Endothelial cell of umbilical vein (primary cell): ENCODE data around the gene CCDC184.
"Not testable (repeated sequence)": the region's sequence is repeated elsewhere in the genome, so short reads cannot be mapped to it uniquely, and the experiment has no call there.

Experiments used
- CTCF ChIP-seq, 2 donors: IDR thresholded peaks; 1 replicate in 1 of 2; 2 replicates in 1 of 2; pipeline ENCODE4 v1.5.1; 2011; ENCODE audit warnings: low read length in 2 of 2, mild to moderate bottlenecking in 2 of 2, moderate library complexity in 2 of 2, control low read depth in 1 of 2, inconsistent platforms in 1 of 2, low read depth in 1 of 2; ENCODE audit not compliant: insufficient read depth in 1 of 2; ENCODE audit errors: extremely low read depth in 1 of 2
- EZH2 ChIP-seq: IDR thresholded peaks from 2 replicates; pipeline ENCODE4 v1.6.1; 2012; ENCODE audit warnings: borderline replicate concordance, low read depth, mild to moderate bottlenecking, moderate library complexity, low read length, inconsistent platforms; ENCODE audit not compliant: severe bottlenecking
- GATA2 ChIP-seq: IDR thresholded peaks from 2 replicates; pipeline ENCODE4 v1.7.0; 2011; ENCODE audit warnings: low read depth, mild to moderate bottlenecking, moderate library complexity, mixed read lengths, low read length; ENCODE audit not compliant: insufficient read length, insufficient read depth
- MYC ChIP-seq: IDR thresholded peaks from one replicate; pipeline ENCODE4 v1.6.1; 2011; ENCODE audit warnings: mild to moderate bottlenecking, low read depth, low read length
- POLR2AphosphoS5 ChIP-seq: IDR thresholded peaks from 2 replicates; pipeline ENCODE4 v1.6.1; 2012; ENCODE audit warnings: low read depth, mild to moderate bottlenecking, control low read depth, low read length, moderate library complexity; ENCODE audit not compliant: insufficient read depth

GRCh38 chr12:48155786-48156185 is 27.7 kb upstream of the CCDC184 start:
- not testable (repeated sequence) for TF ChIP-seq CTCF (IDR thresholded peaks at IDR 0.05; ENCODE audit: extremely low read depth in 1 of 2, insufficient read depth in 1 of 2, low read depth in 1 of 2, low read length in 2 of 2); MYC; GATA2; EZH2; POLR2AphosphoS5
